Progenitor cell of endocrine pancreas (in vitro differentiated cells): ENCODE data around the gene DSG4. TPM values are rescaled to one million over a fixed set of nuclear protein-coding genes. Genes with fewer than 3 reads are reported as not detected.

Experiments
- DNase-seq: peaks from one replicate; pipeline ENCODE4 v3.0.0; 2021; ENCODE audit warnings: low spot score; ENCODE audit not compliant: unreplicated experiment
- H3K27ac Mint-ChIP-seq: 2 replicates; pipeline ENCODE4 v1.8.0; 2021; ENCODE audit warnings: mild to moderate bottlenecking, moderate library complexity, mixed read lengths
- H3K27me3 Mint-ChIP-seq: 2 replicates; pipeline ENCODE4 v1.8.0; 2021; ENCODE audit warnings: mixed read lengths
- H3K36me3 Mint-ChIP-seq: 2 replicates; pipeline ENCODE4 v1.8.0; 2022; ENCODE audit warnings: mixed read lengths; ENCODE audit not compliant: insufficient read depth
- H3K4me1 Mint-ChIP-seq: 2 replicates; pipeline ENCODE4 v1.8.0; 2021; ENCODE audit warnings: low read depth, mixed read lengths
- H3K4me3 Mint-ChIP-seq: 2 replicates; pipeline ENCODE4 v1.8.0; 2021; ENCODE audit warnings: low read depth, mild to moderate bottlenecking, moderate library complexity, mixed read lengths
- H3K9me3 Mint-ChIP-seq: 2 replicates; pipeline ENCODE4 v1.8.0; 2021; ENCODE audit warnings: low read depth, mixed read lengths
- CTCF ChIP-seq: fragments of 200-600 bp; sonication (generic); IDR thresholded peaks from one replicate; pipeline ENCODE4 v1.5.0; 2021; ENCODE audit warnings: antibody characterized with exemption, mild to moderate bottlenecking; ENCODE audit not compliant: unreplicated experiment
- total RNA-seq: library from RNA; stranded (reverse); gene quantifications from 2 replicates; pipeline ENCODE4 v1.2.1, GENCODE V29; 2021

DSG4 gene
- total RNA-seq, 1 donor from 2014 or later = not detected

- no peak for TF ChIP-seq CTCF
- H3K27ac Mint-ChIP-seq = peak overlapping the region; percentile 39
- H3K27me3 Mint-ChIP-seq = no peaks in the 10 kb centered on the region
- no peaks in the 10 kb centered on the region for H3K9me3 Mint-ChIP-seq
- no peak overlapping the region for H3K4me3 Mint-ChIP-seq
- peaks cover 49% of the 10 kb centered on the region for H3K4me1 Mint-ChIP-seq
- no peak for DNase-seq
- H3K36me3 Mint-ChIP-seq = no peaks in the 10 kb centered on the region
Observed at GRCh38 chr18:31399306-31400032, 22.9 kb downstream of the DSG4 start.

- DNase-seq = no peak
Observed at GRCh38 chr18:31401156-31402025, 24.8 kb downstream of the DSG4 start.

GRCh38 chr18:31402026-31402373 is 25.4 kb downstream of the DSG4 start:
- Mint-ChIP-seq H3K9me3 (no peaks in the 10 kb centered on the region), H3K4me3 (no peak overlapping the region), H3K4me1 (peaks cover 44% of the 10 kb centered on the region), H3K27ac (peak overlapping the region; percentile 49), H3K36me3 (no peaks in the 10 kb centered on the region), H3K27me3 (no peaks in the 10 kb centered on the region)
- TF ChIP-seq CTCF = no peak
- DNase-seq = no peak

More at GRCh38 chr18:31401156-31402025, 24.8 kb downstream of the DSG4 start:
- Mint-ChIP-seq H3K27ac (peak overlapping the region; percentile 49), H3K27me3 (no peaks in the 10 kb centered on the region), H3K9me3 (no peaks in the 10 kb centered on the region), H3K36me3 (no peaks in the 10 kb centered on the region), H3K4me3 (peak overlapping the region; percentile 17), H3K4me1 (peaks cover 49% of the 10 kb centered on the region)
- no peak for TF ChIP-seq CTCF

GRCh38 chr18:31403409-31403808 is 26.8 kb downstream of the DSG4 start:
- peak overlapping the region; percentile 36 for H3K27ac Mint-ChIP-seq
- TF ChIP-seq CTCF = no peak
- H3K4me1 Mint-ChIP-seq = peaks cover 40% of the 10 kb centered on the region
- H3K36me3 Mint-ChIP-seq = no peaks in the 10 kb centered on the region
- no peak overlapping the region for H3K4me3 Mint-ChIP-seq
- DNase-seq = no peak
- H3K9me3 Mint-ChIP-seq = no peaks in the 10 kb centered on the region
- H3K27me3 Mint-ChIP-seq = no peaks in the 10 kb centered on the region

- Mint-ChIP-seq H3K4me3 (no peak overlapping the region), H3K4me1 (peaks cover 9% of the 10 kb centered on the region), H3K27me3 (no peaks in the 10 kb centered on the region), H3K36me3 (no peaks in the 10 kb centered on the region), H3K9me3 (peaks cover 4% of the 10 kb centered on the region), H3K27ac (no peak overlapping the region)
- no peak for DNase-seq
- TF ChIP-seq CTCF = no peak
Observed at GRCh38 chr18:31407649-31408048, 31.1 kb downstream of the DSG4 start.
